ENCODE measurements around the gene SPRR1A. TPM values are rescaled to one million over a fixed set of nuclear protein-coding genes. Genes with fewer than 3 reads are reported as not detected.

Gene SPRR1A
- total and polyA plus RNA-seq, 2 of the 4 experiments (the other 2 are of a cell fraction), result not detected

- in situ Hi-C loops (cut with MboI; ENCODE audit: low sequenced_read_pairs) (no loop called here), intact Hi-C loops (cut with micrococcal nuclease) (no loop called here), dilution Hi-C loops (cut with HindIII; ENCODE audit: low sequenced_read_pairs, unreplicated experiment) (no loop called here)
- no peak overlapping the region for H4K5ac ChIP-seq (ENCODE audit: low read depth, low read length)
- H2AK5ac ChIP-seq (ENCODE audit: low read depth, low read length), result no peak overlapping the region
- no CpG with 5 or more reads among the region's 2 CpGs for WGBS, 2 experiments (ENCODE audit: extremely low coverage in 2 of 2, insufficient read length in 1 of 2)
- H3K18ac ChIP-seq (ENCODE audit: low read depth, low read length), result no peak overlapping the region
- H3K9ac ChIP-seq (ENCODE audit: low read depth, low read length), result no peak overlapping the region
- H2AK9ac ChIP-seq (replicated peaks; ENCODE audit: low read depth, low read length, poor library complexity), result no peak overlapping the region
- H3K4me3 ChIP-seq (ENCODE audit: insufficient read depth, low read depth, low read length), result no peak overlapping the region
- BruUV-seq (replicated peaks), result no TSS peak
- no peak for TF ChIP-seq MXI1 (IDR thresholded peaks at IDR 0.05; ENCODE audit: borderline replicate concordance, low read depth, low read length)
- TF ChIP-seq ELK1 (IDR thresholded peaks at IDR 0.05; ENCODE audit: borderline replicate concordance, low read depth, low read length), result no peak
- no peak for TF ChIP-seq RCOR1 (IDR thresholded peaks at IDR 0.05; ENCODE audit: insufficient replicate concordance, low read length)
- no peak for TF ChIP-seq FOS (IDR thresholded peaks at IDR 0.05; ENCODE audit: low read depth, low read length)
- no peak for TF ChIP-seq BHLHE40 (IDR thresholded peaks at IDR 0.05; ENCODE audit: low read depth, low read length)
- TF ChIP-seq SMC3 (IDR thresholded peaks at IDR 0.05; ENCODE audit: low read depth, low read length), result no peak
- no peak for TF ChIP-seq CTCF (conservative IDR thresholded peaks at IDR 0.05; ENCODE audit: low read depth, low read length)
- no peak for TF ChIP-seq NFE2L2 (IDR thresholded peaks at IDR 0.05; ENCODE audit: low read depth, low read length)
- TF ChIP-seq CHD1 (IDR thresholded peaks at IDR 0.05; ENCODE audit: low read depth, low read length), result no peak
- no peak for TF ChIP-seq MAFK (IDR thresholded peaks at IDR 0.05; ENCODE audit: low read depth, low read length)
- no peak for TF ChIP-seq POLR2A (IDR thresholded peaks at IDR 0.05; ENCODE audit: low read depth, low read length)
- TF ChIP-seq CEBPB (IDR thresholded peaks at IDR 0.05; ENCODE audit: low read depth, low read length), result no peak
- H3K27ac ChIP-seq (ENCODE audit: insufficient read depth, low read length), result no peak overlapping the region
- H2BK20ac ChIP-seq (ENCODE audit: low read depth, low read length), result no peak overlapping the region
- no peak overlapping the region for H3K4me2 ChIP-seq (ENCODE audit: low read depth, low read length)
- H4K20me1 ChIP-seq (ENCODE audit: insufficient read depth, low read length), result no peaks in the 10 kb centered on the region
- H4K8ac ChIP-seq (ENCODE audit: low read depth in 2 of 2, low read length in 2 of 2), result no peak overlapping the region
- ATAC-seq (ENCODE audit: low read depth) (no peak), DNase-seq (no peak)
- H2BK120ac ChIP-seq (ENCODE audit: low read depth, low read length), result no peak overlapping the region
- no peaks in the 10 kb centered on the region for H3K9me1 ChIP-seq (ENCODE audit: insufficient read depth, low read length)
- H2BK15ac ChIP-seq (ENCODE audit: low read depth, low read length), result no peak overlapping the region
- H3K14ac ChIP-seq (replicated peaks; ENCODE audit: low read depth, low read length), result no peak overlapping the region
- no peaks in the 10 kb centered on the region for H3K9me3 ChIP-seq (ENCODE audit: control insufficient read depth, insufficient read depth, low read length)
- POLR2A ChIA-PET (ENCODE audit: unreplicated experiment), result no interaction called here
- no peaks in the 10 kb centered on the region for H3K4me1 ChIP-seq (ENCODE audit: control insufficient read depth, insufficient read depth, low read length)
- CTCF ChIA-PET, result no interaction called here
- no peak overlapping the region for H2BK5ac ChIP-seq (ENCODE audit: low read depth, low read length, poor library complexity, severe bottlenecking)
- no peaks in the 10 kb centered on the region for H3K36me3 ChIP-seq (ENCODE audit: control insufficient read depth, insufficient read depth, low read length)
- no peak overlapping the region for H3K23ac ChIP-seq (ENCODE audit: low read depth, low read length)
- H2AFZ ChIP-seq (replicated peaks; ENCODE audit: low read length, poor library complexity), result no peak overlapping the region
- no peak overlapping the region for H3K56ac ChIP-seq (ENCODE audit: extremely low read depth, insufficient read depth, low read length)
- no peaks in the 10 kb centered on the region for H3K79me1 ChIP-seq (ENCODE audit: low read depth in 1 of 2, low read length in 2 of 2)
- no peaks in the 10 kb centered on the region for H3K27me3 ChIP-seq (ENCODE audit: control insufficient read depth, insufficient read depth, low read length)
- H3K4ac ChIP-seq (ENCODE audit: low read depth, low read length), result no peak overlapping the region
- H4K91ac ChIP-seq (ENCODE audit: insufficient read depth, low read depth, low read length), result no peak overlapping the region
These were observed 15.6 kb upstream of the SPRR1A start for GRCh38 chr1:152968248-152968647.
